MG63 (cell line): ENCODE results near the gene RGS9. TPM values are rescaled to one million over a fixed set of nuclear protein-coding genes. Genes with fewer than 3 reads are reported as not detected.
"Not testable (repeated sequence)": the region's sequence is repeated elsewhere in the genome, so short reads cannot be mapped to it uniquely, and the experiment has no call there.

Experiments
- DNase-seq: peaks from one replicate; pipeline ENCODE4 v3.0.0-alpha.2; 2020
- H3K27me3 ChIP-seq: fragments of 250-450 bp; sonication (Bioruptor Pico); 2 replicates; pipeline ENCODE4 v1.5.1; 2020; ENCODE audit warnings: mild to moderate bottlenecking, moderate library complexity
- H3K36me3 ChIP-seq: fragments of 250-450 bp; sonication (Bioruptor Pico); 2 replicates; pipeline ENCODE4 v1.5.1; 2020; ENCODE audit warnings: mild to moderate bottlenecking, moderate library complexity
- H3K4me3 ChIP-seq: fragments of 250-450 bp; sonication (Bioruptor Pico); 2 replicates; pipeline ENCODE4 v1.5.1; 2020; ENCODE audit warnings: mild to moderate bottlenecking, moderate library complexity
- H3K9me3 ChIP-seq: fragments of 250-450 bp; sonication (Bioruptor Pico); 2 replicates; pipeline ENCODE4 v1.5.1; 2020; ENCODE audit warnings: mild to moderate bottlenecking, moderate library complexity
- total RNA-seq: library from RNA; depleted of rRNA; stranded (reverse); fragments of >200 nt; shearing (Covaris generic); gene quantifications from 2 replicates; pipeline ENCODE4 v1.2.3, GENCODE V29; 2014; ENCODE audit warnings: low replicate concordance

RGS9 gene
- total RNA-seq, 1 experiment from 2014 or later: 0.53 TPM

DNA sequence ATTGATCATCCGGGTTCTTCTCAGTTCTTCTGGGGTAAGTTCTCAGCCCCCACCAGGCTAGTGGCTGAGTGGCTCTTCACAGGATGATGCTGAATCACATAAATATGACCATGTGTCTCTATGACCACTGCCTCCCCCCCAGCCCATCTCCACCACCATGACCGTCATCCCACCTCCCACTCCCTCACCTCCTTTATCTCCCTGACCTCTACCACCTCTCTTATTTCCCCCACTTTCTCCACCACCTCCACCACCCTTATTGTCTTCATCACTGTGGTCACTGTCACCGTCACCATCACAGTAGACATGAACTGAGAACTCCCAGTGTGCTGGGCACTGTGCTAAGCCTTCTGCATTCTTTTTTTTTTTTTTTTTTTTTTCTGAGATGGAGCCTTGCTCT lies 32.5 kb downstream of the RGS9 start:
- no peaks in the 10 kb centered on the region for H3K27me3 ChIP-seq
- H3K4me3 ChIP-seq: no peak overlapping the region
- H3K36me3 ChIP-seq: no peaks in the 10 kb centered on the region
- no peaks in the 10 kb centered on the region for H3K9me3 ChIP-seq
- no peak for DNase-seq

DNA sequence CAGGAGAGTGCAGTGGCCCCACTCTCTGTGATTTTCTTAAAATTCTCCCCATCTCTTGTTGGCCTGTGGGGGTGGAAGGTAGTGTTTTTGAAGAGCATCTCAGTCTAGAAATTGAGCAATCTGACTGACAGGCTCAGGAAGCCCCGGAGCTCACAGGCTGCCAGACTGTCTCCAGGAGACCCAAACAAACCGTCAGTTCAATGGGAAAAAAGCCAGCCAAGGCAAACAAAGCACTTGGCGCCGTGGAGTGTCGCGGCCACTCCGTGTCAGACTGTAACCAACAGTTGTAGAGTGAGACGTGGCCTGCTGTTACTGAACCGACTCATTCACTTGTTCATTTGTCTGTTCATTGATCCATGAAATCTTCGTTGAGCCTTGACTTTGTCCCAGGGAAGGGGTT lies 33.7 kb downstream of the RGS9 start:
- H3K4me3 ChIP-seq: no peak overlapping the region
- H3K27me3 ChIP-seq: no peaks in the 10 kb centered on the region
- H3K36me3 ChIP-seq: no peaks in the 10 kb centered on the region
- H3K9me3 ChIP-seq: no peaks in the 10 kb centered on the region
- peak; percentile 60 for DNase-seq

DNA sequence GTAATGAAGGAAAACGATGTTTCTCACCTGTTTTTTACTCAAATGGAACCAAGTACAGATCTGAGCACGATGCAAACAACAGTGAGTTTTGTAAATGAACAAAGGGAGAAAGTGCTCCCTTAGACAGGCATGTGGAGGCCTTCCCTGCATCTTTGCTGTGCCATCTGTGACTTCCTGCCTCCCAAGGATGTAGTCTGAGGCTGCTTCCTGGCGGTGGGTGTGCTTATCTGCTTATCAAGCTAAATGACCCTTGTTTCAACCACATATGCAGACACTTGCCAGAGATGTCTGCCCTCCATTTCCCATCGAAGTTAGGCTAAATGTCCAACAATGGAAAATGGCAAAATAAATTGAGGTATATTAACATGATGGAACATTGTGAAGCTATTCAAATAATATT lies 34.6 kb downstream of the RGS9 start:
- no peak overlapping the region for H3K4me3 ChIP-seq
- H3K9me3 ChIP-seq: no peaks in the 10 kb centered on the region
- no peak for DNase-seq
- H3K27me3 ChIP-seq: no peaks in the 10 kb centered on the region
- no peaks in the 10 kb centered on the region for H3K36me3 ChIP-seq

GRCh38 chr17:65172496-65173136 lies 35.4 kb downstream of the RGS9 start:
- H3K9me3 ChIP-seq: no peaks in the 10 kb centered on the region
- H3K36me3 ChIP-seq: no peaks in the 10 kb centered on the region
- no peak for DNase-seq
- no peaks in the 10 kb centered on the region for H3K27me3 ChIP-seq
- no peak overlapping the region for H3K4me3 ChIP-seq

DNA sequence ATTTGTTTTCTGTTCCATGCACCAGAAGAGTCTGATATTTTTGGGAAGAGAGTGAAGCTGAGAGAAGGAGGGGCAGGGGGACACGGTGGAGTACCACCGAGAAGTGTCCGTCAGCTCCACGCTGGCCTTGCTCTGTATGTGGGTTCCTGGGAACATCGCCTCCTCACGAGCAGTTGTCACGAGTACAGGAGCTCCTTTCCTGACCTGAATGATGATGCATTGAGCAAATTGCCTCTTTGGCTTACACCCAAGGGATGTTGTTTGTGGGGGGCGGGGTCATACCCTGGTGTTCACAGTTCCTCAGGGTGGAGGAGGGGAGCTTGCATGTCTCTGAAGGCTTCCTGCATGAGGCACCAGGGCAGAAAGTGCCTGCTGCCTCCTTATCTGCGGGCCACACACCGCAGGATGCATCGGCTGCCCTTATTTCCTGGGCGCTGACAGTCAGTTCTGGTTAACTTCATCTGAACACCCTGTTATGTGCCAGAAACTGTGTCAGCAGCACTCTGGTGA lies 36.2 kb downstream of the RGS9 start:
- Histone ChIP-seq H3K27me3 (no peaks in the 10 kb centered on the region), H3K4me3 (no peak overlapping the region), H3K36me3 (no peaks in the 10 kb centered on the region), H3K9me3 (no peaks in the 10 kb centered on the region)
- DNase-seq: peak; percentile 42

- Histone ChIP-seq H3K36me3 (no peaks in the 10 kb centered on the region), H3K4me3 (no peak overlapping the region), H3K27me3 (no peaks in the 10 kb centered on the region), H3K9me3 (no peaks in the 10 kb centered on the region)
- no peak for DNase-seq
Observed at GRCh38 chr17:65173976-65174683, 37.0 kb downstream of the RGS9 start.

DNA sequence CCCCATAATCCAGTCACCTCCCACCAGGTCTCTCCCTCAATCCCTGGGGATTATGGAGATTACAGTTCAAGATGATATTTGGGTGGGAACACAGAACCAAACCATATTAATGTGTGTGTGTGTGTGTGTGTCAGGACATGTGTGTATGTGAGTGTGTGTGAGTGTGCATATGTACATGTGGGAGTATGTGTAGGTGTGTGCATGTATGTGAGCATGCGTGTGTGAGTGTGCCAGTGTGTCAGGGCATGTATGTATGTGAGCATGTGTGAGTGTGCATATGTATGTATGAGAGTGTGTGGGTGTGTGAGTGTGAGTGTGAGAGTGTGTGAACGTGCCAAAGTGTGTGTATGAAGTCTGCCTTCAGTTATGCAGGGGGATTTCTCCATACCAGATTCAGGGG lies 37.8 kb downstream of the RGS9 start:
- Histone ChIP-seq H3K27me3 (no peaks in the 10 kb centered on the region), H3K36me3 (no peaks in the 10 kb centered on the region), H3K4me3 (no peak overlapping the region), H3K9me3 (no peaks in the 10 kb centered on the region)
- DNase-seq: no peak

DNA sequence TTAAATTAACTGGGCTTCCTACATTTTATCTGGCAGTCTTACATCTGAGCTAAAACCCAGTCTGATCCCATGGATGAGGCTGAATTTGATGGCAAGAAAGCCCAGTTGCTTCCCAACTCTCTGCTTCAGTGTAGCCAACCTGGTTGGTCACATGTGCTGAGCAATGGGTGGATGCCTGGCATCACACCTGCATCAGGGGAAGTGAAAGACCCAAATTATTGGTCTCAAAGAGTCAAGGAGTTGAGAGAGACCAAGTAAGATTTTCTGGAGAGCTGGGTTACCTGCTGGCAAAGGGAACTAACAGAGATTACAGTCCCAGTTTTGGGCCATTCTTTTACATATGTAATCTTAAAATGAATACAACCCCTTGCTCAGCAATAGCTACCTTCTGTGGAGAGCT lies 38.8 kb downstream of the RGS9 start:
- no peaks in the 10 kb centered on the region for H3K27me3 ChIP-seq
- H3K9me3 ChIP-seq: no peaks in the 10 kb centered on the region
- H3K36me3 ChIP-seq: no peaks in the 10 kb centered on the region
- H3K4me3 ChIP-seq: no peak overlapping the region
- no peak for DNase-seq

DNA sequence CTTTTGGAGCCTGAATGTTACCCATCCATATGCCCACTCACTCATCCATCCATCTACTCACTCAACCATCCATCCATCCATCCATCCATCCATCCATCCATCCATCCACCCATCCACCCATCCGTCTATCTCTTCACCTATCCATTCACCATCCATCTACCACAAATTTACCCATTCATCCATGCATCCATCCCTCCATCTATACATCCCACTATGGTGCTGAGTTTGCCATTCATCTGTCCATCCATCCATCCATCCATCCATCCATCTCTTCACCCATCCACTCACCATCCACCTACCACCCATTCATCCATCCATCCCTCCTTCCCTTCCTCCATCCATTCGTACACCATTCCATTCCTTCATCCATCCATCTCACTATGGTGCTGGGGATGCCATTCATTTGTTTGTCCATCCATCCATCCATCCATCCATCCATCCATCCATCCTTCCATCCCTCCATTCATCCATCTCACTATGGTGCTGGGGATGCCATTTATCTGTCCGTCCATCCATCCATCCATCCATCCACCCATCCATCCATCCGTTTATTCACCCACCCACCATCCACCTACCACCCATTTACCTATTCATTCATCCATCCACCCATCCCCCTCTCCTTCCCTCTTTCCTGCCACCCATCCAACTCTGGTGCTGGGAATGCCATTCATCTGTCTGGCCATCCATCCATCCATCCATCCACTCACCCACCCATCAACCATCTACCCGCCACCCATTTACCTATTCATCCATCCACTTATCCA lies 39.7 kb downstream of the RGS9 start:
- Histone ChIP-seq H3K9me3 (no peaks in the 10 kb centered on the region), H3K36me3 (no peaks in the 10 kb centered on the region)
- DNase-seq: no peak

DNA sequence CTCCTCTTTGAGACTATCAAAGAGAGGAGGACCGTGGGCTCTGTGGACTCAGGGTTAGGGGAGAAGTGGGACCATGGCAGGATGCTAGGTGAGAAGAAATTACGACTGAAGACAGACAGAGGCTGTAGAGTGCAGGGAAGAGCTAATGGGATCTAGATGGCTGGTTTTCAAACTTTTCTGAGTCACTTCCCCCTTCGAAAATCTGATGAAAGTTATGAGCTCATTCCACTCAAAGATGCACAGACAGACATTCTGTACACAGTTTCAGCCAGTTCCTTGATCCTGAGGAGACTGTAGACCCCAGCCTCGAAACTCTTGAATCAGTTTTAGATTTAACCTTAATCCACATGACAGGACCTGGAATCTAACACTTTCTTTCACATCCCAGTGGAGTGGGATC lies 40.7 kb downstream of the RGS9 start:
- no peak overlapping the region for H3K4me3 ChIP-seq
- no peak for DNase-seq
- no peaks in the 10 kb centered on the region for H3K36me3 ChIP-seq
- H3K27me3 ChIP-seq: no peaks in the 10 kb centered on the region
- no peaks in the 10 kb centered on the region for H3K9me3 ChIP-seq

More for the DNA sequence above, 39.7 kb downstream of the RGS9 start:
- Histone ChIP-seq H3K4me3 (no peak overlapping the region), H3K27me3 (no peaks in the 10 kb centered on the region)

- not testable (repeated sequence) for DNase-seq, H3K36me3 ChIP-seq, H3K9me3 ChIP-seq, H3K4me3 ChIP-seq, H3K27me3 ChIP-seq
Observed at GRCh38 chr17:65180276-65180675, 43.1 kb downstream of the RGS9 start.

DNA sequence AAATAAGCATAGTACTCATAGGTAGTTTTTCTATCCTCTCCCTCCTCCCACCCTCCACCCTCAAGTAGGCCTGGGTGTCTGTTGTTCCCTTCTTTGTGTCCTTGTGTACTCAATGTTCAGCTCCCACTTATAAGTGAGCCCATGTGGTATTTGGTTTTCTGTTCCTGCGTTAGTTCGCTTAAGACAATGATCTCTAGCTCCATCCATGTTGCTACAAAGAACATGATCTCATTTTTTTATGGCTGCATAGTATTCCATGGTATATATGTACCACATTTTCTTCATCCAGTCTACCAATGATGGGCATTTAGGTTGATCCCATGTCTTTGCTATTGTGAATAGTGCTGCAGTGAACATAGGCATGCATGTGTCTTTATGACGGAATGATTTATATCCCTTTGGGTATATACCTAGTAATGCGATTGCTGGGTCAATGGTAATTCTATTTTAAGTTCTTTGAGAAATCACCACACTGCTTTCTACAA lies 43.6 kb downstream of the RGS9 start:
- not testable (repeated sequence) for H3K9me3 ChIP-seq, H3K36me3 ChIP-seq, H3K27me3 ChIP-seq, DNase-seq, H3K4me3 ChIP-seq

- DNase-seq: no peak
- no peaks in the 10 kb centered on the region for H3K9me3 ChIP-seq
Observed at GRCh38 chr17:65181237-65182061, 44.3 kb downstream of the RGS9 start.

DNA sequence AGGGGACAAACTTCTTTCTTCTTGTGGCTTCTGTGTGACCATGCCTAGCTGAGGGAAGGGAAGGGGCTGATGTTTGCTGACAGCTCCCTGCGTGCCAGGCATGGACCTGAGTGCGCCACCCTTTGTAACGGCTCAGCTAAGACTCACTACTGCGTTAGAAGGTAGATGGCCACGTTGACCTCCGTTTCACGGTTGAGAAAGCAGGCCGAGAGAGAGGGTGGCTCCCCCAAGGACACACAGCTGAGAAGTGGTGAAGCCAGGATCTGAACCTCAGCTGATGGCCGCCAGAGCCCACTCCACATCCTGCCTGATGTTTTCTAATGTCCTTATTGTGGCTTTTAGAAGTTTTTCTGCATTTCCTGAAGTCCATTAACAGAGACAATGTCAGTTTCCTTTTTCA lies 45.1 kb downstream of the RGS9 start:
- no peak overlapping the region for H3K4me3 ChIP-seq
- no peaks in the 10 kb centered on the region for H3K9me3 ChIP-seq
- no peak for DNase-seq
- no peaks in the 10 kb centered on the region for H3K36me3 ChIP-seq
- H3K27me3 ChIP-seq: no peaks in the 10 kb centered on the region

More at GRCh38 chr17:65181237-65182061, 44.3 kb downstream of the RGS9 start:
- Histone ChIP-seq H3K27me3 (no peaks in the 10 kb centered on the region), H3K36me3 (no peaks in the 10 kb centered on the region), H3K4me3 (no peak overlapping the region)

DNA sequence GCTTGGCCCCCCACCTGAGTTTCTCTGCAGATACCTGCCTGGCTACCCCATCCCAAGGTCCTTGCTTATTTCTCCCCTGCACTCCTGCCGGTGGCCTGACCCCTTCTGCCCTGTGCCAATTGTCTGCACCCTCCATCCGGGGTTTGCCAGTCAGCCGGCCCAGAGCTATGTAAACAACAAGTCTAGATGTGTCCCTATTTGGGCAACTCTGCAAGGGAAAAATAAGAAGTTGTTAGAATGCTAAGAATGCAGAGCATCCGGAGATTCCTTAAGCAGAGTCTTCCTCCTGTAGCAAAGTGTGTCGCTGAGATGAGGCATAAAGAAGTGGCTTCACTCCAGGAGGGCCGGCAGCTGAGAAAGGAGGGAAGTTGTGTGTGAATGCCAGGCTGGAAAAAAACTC lies 46.6 kb downstream of the RGS9 start:
- Histone ChIP-seq H3K4me3 (no peak overlapping the region), H3K36me3 (no peaks in the 10 kb centered on the region), H3K9me3 (no peaks in the 10 kb centered on the region; the same call in 1 of the 2 replicates), H3K27me3 (no peaks in the 10 kb centered on the region)
- DNase-seq: peak; percentile 51

GRCh38 chr17:65184235-65184959 lies 47.2 kb downstream of the RGS9 start:
- H3K4me3 ChIP-seq: no peak overlapping the region
- no peaks in the 10 kb centered on the region for H3K36me3 ChIP-seq
- DNase-seq: no peak
- H3K9me3 ChIP-seq: no peaks in the 10 kb centered on the region; the same call in 1 of the 2 replicates
- H3K27me3 ChIP-seq: no peaks in the 10 kb centered on the region
